AG04450 (cell line): ENCODE measurements around the gene LGR5. TPM values are rescaled to one million over a fixed set of nuclear protein-coding genes. Genes with fewer than 3 reads are reported as not detected.

Experiments used
- CTCF ChIA-PET: fragments of 300-600, 350-600 bp; formaldehyde crosslinking; extraction: SDS; loops from one replicate; lab custom pipeline; 2022; ENCODE audit warnings: antibody characterized with exemption, inconsistent platforms; lab: Charles Lee
- POLR2A ChIA-PET: fragments of 350-600 bp; formaldehyde crosslinking; extraction: SDS; loops from one replicate; lab custom pipeline; 2021; ENCODE audit warnings: antibody characterized with exemption, inconsistent platforms; lab: Yijun Ruan, JAX
- DNase-seq: peaks from one replicate; pipeline ENCODE4 v3.0.0-alpha.2; 2011; ENCODE audit warnings: low read depth, low spot score
- H3K27ac ChIP-seq: one replicate; pipeline ENCODE4 v1.5.1; 2012; ENCODE audit warnings: low read depth, low read length, control low read depth
- H3K27me3 ChIP-seq: one replicate; pipeline ENCODE4 v1.6.0; 2012; ENCODE audit warnings: low read length; ENCODE audit not compliant: control insufficient read depth, insufficient read depth
- H3K4me3 ChIP-seq: 2 replicates; pipeline ENCODE4 v1.5.1; 2011; ENCODE audit warnings: mild to moderate bottlenecking, low read depth, low read length, control low read depth
- H3K9me3 ChIP-seq: 2 replicates; pipeline ENCODE4 v1.5.1; 2012; ENCODE audit warnings: low read length; ENCODE audit not compliant: control insufficient read depth, insufficient read depth
- polyA plus RNA-seq: library from polyadenylated mRNA; depleted of rRNA; stranded (reverse); fragments of >200 nt; gene quantifications from 2 replicates; pipeline ENCODE4 v1.2.3, GENCODE V29; 2011
- TF ChIP-seq, protein P1 (sequence below): IDR thresholded peaks from 2 replicates; pipeline ENCODE4 v1.5.1; 2011; ENCODE audit warnings: low read depth, low read length, control low read depth, inconsistent platforms

Gene LGR5
- polyA plus RNA-seq, 1 experiment = not detected

DNA sequence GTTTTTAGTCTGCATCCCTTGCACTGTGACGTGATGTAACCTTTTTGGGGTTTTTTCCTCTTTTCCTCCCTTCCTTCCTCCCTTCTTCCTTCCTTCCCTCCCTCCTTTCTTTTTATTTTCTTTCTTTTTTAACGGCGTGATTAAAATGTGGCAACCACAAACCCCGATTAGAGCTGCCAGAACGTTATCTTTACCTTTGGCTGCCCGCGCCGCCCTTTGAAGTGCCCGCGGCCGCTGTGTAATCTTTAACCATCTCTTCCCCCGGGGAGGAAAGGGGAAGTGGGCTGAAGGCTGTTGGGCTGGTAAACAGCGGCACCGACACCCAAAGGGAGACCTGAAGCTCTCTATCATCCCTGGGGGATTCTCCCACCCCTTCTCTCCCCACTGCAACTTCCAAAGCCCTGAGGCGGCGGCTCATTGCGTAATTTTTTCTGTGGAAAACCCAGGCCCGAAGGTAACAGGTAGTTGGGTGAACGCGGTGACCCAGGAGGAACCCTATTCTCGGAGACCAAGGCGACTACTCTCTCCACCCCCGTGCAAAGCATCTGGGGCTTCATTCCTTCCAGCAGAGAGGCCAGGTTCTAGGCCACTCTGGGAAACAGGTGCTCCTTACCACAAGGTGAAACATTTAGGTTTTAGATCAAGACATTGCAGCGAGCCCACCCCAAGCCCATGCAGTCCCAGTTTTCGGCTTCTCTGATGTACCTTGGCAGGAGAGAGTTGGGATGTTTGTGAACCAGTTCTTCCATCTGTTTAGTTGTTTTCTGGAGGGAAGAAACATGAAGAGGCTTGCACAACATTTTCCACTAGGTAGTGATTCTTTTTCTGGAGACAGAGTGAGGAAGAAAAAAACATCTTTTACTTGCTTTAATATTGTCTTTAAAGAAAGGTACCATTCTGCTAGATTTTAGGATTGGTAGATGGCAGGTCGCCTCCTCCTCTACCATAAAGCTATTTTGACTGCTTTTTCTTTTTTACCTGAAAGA lies 1.5 kb downstream of the LGR5 start:
- H3K4me3 ChIP-seq = no peak overlapping the region
- CTCF ChIA-PET = interaction anchor here (0.6 to 1.5 kb wide), 3 partner anchors 10 to 209 kb away, joined by 3 to 4 read pairs (median 3); no protein-coding TSS in a partner anchor
- DNase-seq = no peak
- no peaks in the 10 kb centered on the region; the same call in 1 of the 2 replicates for H3K9me3 ChIP-seq
- H3K27ac ChIP-seq = no peak overlapping the region
- POLR2A ChIA-PET = no interaction called here
- H3K27me3 ChIP-seq = peaks cover 45% of the 10 kb centered on the region
- TF ChIP-seq, protein P1, sequence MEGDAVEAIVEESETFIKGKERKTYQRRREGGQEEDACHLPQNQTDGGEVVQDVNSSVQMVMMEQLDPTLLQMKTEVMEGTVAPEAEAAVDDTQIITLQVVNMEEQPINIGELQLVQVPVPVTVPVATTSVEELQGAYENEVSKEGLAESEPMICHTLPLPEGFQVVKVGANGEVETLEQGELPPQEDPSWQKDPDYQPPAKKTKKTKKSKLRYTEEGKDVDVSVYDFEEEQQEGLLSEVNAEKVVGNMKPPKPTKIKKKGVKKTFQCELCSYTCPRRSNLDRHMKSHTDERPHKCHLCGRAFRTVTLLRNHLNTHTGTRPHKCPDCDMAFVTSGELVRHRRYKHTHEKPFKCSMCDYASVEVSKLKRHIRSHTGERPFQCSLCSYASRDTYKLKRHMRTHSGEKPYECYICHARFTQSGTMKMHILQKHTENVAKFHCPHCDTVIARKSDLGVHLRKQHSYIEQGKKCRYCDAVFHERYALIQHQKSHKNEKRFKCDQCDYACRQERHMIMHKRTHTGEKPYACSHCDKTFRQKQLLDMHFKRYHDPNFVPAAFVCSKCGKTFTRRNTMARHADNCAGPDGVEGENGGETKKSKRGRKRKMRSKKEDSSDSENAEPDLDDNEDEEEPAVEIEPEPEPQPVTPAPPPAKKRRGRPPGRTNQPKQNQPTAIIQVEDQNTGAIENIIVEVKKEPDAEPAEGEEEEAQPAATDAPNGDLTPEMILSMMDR = no peak

DNA sequence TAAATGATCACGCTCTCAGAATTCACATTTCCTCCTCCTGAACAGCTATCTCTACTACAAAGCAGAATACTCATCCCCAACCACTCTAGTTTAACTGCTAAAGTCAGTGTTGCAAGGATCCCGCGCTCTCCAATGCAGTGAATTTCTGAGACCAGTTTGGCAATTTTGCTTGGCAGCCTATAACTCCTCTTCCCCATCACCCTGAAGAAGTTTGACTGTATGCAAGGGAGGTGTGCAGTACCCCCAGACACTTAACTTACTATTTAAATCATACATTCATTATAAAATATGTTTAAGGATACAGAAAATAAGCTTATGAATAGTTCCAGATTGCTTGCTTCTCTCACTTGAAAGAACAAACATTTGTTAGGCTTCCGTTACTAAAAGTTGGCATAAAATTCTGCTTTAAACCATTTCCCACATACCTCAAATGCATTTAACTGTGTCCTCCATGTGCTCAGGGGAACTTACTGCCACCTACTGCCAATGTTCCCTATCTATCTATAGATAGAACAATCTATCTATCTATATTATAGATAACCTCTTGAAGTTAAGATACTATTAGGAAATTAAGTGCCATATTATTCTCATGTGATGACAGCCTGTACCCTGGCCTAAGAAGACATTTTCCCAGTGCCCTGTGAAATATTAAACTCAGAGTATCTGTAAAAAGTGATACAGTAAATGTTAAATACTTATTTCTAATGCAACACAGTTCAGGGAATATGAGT lies 2.4 kb downstream of the LGR5 start:
- H3K4me3 ChIP-seq = no peak overlapping the region
- TF ChIP-seq, protein P1 = no peak
- H3K27ac ChIP-seq = no peak overlapping the region
- ChIA-PET POLR2A (no interaction called here), CTCF (interaction anchor here (1.0 to 1.5 kb wide), 3 partner anchors 11 to 50 kb away, joined by 3 to 5 read pairs (median 3); no protein-coding TSS in a partner anchor)
- peaks cover 45% of the 10 kb centered on the region for H3K27me3 ChIP-seq
- H3K9me3 ChIP-seq = no peaks in the 10 kb centered on the region; the same call in 1 of the 2 replicates
- no peak for DNase-seq

GRCh38 chr12:71442567-71442931 lies 3.0 kb downstream of the LGR5 start:
- DNase-seq = no peak
- Histone ChIP-seq H3K27me3 (peaks cover 45% of the 10 kb centered on the region), H3K4me3 (no peak overlapping the region), H3K9me3 (no peaks in the 10 kb centered on the region; the same call in 1 of the 2 replicates), H3K27ac (no peak overlapping the region)
- CTCF ChIA-PET = interaction anchor here (1.0 to 1.4 kb wide), 2 partner anchors 26 to 50 kb away, joined by 3 to 5 read pairs; no protein-coding TSS in a partner anchor
- TF ChIP-seq, protein P1 = no peak
- POLR2A ChIA-PET = no interaction called here

GRCh38 chr12:71445071-71445470 lies 5.5 kb downstream of the LGR5 start:
- ChIA-PET POLR2A (no interaction called here), CTCF (interaction anchor here (1.2 kb wide), 1 partner anchor 29 kb away, joined by 3 read pairs; no protein-coding TSS in a partner anchor)
- Histone ChIP-seq H3K27ac (no peak overlapping the region), H3K27me3 (peaks cover 30% of the 10 kb centered on the region), H3K4me3 (no peak overlapping the region), H3K9me3 (no peaks in the 10 kb centered on the region; the same call in 1 of the 2 replicates)
- TF ChIP-seq, protein P1 = no peak
- DNase-seq = no peak
